Measurements from ENCODE around the gene POLR1D. TPM values are rescaled to one million over a fixed set of nuclear protein-coding genes. Genes with fewer than 3 reads are reported as not detected.

POLR1D gene
- total RNA-seq, 1 donor from 2014 or later: 120 TPM

DNA sequence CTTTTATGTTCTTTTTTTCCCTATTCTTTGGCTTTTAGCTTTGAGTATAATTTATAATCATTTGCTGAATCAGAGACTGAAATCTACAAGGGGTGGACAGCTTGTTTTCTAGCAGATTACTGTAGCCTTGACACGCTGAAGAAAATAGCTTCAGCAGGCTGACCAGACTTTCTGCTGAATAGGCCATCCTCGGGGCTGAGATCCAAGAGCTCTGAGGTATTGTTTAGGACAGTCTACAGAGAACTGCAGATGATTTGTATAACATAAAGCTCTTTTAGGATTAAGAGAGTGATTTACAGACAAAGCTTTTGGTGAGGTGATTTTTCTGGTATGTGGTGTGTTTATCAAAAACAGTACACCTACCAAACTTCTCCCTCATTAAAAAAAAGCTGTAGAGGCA lies 16.8 kb downstream of the POLR1D start:
- DNase-seq (ENCODE audit: low spot score): no peak

DNA sequence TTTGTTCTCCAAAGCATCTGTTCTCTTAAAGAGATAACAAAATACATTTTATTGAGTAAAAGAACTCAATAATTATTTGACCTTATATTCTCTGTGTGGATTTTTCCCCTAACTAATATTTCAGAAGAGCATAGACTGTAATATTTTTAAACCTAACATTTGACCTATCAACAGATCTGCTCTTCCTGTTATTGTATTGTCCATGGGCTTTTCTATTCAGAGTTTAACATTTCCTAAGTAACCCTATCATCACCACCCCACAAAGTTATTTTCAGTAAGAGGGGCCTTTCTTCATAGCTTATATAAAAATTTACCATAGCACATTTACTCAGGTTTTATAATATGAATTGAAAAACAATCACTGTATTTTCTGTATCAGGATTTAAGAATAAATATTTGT lies 17.5 kb downstream of the POLR1D start:
- no peak for DNase-seq (ENCODE audit: low spot score)

DNA sequence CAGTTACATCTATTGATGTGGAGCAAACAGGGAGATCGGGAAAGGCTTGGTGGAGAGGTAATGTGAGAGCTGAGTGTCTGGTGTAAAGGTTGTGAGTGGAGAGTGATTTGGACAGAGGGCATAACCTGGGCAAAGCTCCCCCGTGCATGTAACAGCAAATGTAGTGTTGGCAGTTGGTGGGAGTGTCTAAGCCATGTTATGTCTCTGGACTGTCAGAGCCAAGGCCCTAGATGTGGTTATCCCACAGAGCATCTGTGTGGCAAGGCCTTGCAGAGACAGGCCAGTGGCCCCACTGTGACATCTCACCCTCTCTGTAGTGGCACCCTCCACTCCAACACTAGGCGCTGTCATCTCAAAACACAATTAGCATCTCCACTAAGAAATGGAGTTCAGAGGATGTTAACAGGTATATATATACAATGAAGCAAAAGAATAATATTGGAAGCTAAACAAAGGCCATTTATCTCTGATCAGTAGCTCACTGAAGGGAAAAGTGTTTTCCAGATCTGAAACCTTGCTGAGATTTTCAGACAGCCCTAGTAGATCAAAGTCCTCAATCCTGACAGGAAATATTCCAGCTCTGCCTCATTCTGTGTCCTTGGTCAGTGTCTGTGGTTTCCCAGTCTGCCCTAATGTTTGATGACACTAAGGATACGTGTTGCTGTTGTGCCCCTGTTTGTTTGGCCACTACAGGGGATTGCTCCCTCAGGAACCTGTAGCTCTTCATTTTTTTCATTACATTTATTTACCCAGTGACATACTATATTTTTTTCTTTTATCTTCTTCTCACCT lies 20.2 kb downstream of the POLR1D start:
- no peak for DNase-seq (ENCODE audit: low spot score)

DNA sequence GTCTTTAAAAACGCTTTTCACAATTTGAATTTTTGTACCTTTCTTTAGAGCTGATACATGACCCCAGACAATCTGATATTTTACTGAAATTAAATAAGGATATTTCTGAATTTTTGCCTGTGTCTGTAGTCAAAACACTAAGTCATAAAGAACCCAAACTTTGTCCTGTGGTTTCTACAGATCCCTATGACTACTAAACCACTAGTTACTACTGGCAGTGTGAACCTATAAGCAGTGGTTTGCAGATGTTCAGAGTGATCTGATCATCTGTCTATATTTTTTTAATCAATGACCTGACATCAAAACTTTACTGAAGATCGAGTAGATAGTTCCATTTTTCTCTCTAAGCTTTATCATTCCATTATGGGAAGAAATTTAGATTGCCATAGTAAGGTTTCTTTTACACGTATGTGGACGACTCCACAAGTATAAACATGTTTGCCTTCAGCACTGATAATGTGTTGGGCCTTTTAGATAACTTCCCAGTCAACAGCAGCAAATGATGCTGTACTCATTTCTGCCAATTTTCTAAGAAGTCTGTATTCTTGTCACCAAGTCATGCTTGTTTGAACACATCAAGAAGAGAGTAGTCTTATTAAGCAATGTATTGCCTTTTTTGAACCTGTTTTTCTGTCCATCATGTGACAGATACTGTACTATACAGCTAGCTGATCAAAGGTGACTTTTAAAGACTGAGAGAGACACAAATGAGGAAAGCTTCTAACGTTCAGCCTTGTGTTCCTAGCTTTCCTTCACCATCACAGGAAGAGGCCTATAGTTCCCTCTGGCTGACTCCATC lies 21.8 kb downstream of the POLR1D start:
- no peak for DNase-seq (ENCODE audit: low spot score)

DNA sequence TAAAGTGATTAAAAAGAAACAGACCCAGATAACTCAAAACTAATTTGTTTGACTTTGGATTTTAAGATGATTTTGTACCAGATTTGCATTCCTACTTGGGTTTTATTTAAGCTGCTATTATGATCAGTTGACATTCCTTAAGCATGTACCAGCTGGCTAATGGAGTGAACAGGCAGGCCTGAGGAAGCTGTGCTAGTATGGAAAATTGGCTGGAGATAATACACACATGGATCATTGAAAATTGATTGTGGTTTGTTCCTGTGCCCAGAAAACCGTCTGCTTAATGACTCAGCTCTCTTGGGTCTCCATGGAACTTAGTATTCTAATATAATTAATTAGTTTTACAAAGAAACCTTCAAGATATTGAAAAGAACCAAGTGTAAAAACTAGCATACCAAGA lies 22.6 kb downstream of the POLR1D start:
- DNase-seq (ENCODE audit: low spot score): no peak

DNA sequence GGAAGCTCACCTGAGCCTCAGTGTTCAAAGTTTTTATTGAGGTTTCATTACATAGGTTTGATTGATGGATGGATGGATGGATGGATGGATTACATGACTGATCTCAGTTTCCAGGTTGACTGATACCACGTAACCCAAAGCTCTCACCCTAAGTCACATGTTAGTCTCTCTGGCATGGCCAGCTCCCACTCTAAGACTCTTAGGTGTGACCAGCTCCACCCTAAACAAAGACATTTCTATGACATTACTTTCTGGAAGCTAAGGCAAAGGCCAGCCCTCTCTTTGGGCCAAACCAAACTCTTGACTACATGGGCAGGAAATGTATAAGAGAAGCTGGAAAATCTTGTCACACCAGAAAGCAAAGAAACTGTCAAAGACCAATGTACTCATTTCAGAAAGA lies 28.6 kb downstream of the POLR1D start:
- no peak for DNase-seq (ENCODE audit: low spot score)

DNA sequence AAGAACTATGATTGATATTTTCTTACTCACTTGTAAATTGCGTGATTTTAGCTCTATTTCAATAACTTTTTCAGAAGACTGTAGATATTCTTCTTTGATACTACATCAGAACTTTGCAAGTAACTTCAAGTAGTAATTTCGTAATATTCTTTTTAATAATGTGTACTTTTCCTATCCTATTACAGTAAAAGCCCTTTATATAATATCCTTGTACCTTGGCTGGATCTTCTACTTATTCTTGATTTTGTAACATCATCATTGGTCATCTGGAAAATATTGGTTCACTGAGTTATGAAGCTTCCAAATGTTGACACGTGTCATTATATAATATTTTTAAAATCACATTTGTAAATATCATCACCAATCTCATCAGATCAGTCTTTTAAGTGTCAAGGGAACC lies 32.4 kb downstream of the POLR1D start:
- no peak for DNase-seq (ENCODE audit: low spot score)

DNA sequence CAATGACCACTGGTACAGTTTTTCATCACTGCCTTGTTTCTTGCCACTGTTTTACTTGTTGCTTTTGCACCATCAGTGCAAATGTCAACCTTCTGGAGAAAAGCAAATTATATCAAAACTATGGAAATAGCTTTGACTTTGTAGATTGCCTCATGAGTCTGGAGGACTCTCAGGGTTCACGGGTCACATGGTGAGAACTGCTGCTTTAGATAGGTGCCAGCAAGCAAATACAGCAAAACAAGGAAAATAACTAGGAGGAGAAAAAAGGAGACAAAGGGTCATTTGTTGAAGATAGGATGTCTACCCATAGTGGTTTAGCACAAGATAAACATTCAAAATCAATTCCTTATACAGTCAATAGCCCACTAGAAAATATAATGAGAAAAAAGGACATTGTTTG lies 33.1 kb downstream of the POLR1D start:
- DNase-seq (ENCODE audit: low spot score): no peak

DNA sequence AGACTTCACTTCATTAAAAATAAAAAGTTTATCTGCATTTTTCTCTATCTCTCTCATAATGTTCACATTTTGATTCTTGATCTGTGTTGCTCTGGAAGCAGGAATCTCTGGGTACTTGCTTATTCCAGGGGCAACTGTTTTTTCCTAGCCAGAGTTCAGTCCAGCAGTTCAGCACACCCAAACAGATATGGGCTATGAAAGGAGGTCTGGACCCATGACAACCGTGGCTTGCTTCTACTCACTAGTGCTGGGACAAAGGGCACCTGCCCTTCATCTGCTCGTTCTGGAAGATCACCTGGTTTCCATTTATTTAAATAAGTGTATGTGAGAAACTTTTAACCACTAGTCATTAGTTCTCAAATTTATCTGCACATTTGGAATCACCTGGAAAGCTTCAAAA lies 36.0 kb downstream of the POLR1D start:
- DNase-seq (ENCODE audit: low spot score): no peak

DNA sequence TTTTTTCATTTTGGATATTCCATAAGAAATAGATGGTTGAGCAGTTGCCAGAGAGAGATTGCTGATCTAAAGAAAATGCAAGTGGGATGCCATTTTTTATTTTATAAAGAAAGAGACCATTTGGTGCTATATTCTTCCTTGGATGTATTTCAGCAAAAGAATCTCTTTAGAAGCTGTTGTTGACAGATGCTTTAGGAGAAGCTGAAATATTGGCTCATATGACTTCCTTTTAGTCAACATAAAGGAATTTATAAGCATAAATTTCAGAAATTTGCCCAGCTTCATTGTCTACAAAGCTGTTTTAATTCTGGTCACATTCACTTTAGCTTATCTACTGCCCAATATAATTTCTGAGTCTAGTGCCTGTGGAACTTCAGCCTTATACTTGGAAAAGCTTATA lies 36.9 kb downstream of the POLR1D start:
- no peak for DNase-seq (ENCODE audit: low spot score)

DNA sequence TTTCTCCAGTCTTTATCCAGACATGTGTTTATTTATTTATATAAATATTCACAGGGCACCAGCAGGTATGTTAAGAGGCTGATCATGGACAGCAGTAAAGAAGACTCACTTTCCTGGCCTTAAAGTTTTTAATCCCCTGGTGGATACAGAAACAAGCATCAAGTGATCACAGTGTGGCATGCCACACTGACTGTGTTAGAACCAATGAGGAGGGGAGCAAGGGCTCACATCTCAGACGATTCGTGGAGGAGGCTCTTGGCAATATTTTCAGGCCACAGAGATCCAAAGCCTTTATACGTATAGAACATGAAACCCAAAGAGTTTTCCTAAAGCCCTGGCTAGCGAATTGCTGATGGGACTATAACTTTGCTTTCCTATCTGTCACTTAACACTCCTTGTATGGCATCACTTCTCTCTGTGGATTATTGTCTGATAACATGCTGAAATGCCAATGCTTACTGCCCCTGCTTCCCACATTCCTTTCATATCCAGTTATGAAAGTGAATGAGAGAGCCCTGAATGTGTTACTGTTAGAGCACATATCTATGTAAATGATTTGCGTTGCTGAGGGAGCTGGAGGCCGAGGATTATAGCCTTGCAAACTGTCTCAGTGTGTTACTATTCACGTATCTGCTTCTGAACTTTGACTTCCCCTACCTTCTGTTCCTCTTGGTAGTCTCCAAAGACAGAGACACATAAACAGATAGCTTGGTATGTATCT lies 37.6 kb downstream of the POLR1D start:
- no peak for DNase-seq (ENCODE audit: low spot score)

DNA sequence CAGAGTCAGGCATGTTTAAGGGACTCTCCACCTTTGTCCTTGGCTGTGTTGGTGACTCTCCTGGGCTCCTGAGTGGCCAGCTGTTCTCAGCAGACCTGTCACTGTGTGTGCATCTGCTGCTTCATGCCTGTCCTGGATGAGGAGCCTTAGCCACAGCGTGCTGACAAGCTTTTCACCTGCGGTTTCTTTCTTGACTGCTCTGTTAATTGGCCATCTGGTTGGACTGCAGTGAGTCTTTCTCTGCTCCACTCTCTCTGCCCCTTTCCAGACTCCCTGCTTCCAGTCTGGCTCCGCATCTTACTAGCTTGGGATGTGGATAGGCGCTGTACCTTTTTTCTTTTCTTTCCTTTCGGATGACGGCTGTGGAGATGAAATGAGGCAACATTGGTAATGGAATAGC lies 38.8 kb downstream of the POLR1D start:
- no peak for DNase-seq (ENCODE audit: low spot score)

DNA sequence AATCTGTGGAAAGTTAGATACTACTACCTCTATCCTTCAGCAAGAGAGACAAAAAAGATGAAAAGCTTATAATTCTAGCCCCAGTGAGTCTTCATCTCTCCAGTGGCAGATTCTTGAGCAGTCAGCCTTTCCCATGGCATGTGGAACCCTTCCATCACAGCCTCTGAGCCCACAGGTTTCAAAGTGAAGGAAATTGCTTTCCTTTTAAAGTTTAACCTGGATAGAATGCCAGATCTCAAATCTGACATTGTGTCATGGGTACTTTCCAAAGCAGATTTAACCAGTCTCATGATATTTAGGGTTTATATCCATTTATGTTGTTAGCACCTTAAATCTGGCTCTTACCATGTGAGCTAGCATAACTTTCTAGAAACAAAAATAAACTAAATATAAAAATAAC lies 39.3 kb downstream of the POLR1D start:
- DNase-seq (ENCODE audit: low spot score): no peak

DNA sequence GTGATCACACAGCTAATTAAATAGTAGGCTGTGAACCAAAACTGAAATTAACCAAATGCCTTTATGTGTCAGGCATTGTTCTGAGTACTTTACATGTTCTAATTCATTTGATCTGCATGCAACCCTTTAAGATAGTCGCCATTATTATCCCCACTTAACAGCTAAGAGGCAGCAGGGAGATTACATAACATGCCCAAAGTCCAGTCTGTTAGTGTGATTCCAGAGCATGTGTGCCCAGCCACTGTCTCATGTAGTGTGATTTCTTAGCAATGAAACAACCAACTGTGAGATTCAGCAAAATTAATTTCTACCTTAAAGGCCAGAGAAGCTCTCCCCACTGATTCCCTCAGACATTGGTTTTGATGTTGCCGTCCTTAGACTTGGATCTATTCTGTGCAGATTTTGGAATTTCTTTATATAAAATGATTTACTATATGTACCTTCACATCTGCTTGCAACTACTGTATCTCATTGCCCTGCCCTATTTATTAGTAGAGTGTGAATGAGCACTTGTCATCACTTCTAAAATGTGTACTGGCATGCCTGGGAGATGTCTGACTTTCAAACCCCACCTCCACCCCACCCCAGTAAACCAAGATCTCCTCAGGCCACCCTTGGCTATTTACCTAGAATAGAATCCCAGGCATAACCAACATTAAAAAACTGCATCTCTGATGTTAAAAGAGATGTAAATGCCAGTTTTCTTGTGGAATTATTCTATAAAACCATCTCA lies 41.2 kb downstream of the POLR1D start:
- DNase-seq (ENCODE audit: low spot score): no peak

DNA sequence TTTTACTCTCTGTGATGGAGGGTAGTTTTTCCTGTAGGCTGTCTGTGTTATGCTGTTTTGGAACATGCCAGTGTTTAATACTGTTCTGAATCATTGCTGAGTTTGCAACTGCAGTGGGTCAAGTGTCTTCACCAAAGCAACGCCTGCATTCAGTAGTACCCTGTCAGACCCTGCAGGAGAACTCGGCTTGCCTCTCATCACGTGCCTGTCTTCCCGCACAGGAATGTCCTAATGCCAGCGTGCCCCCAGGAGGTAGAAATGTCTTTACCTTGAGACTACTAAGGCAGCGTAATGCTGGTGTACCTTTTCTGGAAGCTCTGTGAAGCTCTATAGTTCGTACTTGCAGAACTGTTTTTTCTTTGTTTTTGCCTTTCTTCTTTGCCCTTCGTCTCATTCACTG lies 42.3 kb downstream of the POLR1D start:
- no peak for DNase-seq (ENCODE audit: low spot score)

DNA sequence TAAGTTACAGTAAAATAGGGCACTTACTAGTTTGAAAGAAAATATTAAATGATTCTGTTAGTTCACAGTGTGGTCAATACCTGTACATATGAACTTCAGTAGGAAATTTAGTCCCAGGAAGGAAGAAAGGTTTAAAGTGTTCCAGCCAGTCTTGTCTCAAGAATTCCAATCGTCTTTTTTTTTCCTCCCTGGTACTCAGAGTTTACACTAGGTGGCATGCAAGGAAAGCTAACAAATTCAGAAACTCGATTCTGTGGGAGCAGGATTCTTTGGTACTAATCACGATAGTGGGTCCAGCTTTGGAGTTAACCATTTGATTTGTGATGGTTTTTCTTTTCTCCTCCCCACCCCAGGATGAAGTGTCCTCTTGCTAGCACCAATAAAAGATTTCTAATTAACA lies 43.6 kb downstream of the POLR1D start:
- DNase-seq (ENCODE audit: low spot score): no peak

DNA sequence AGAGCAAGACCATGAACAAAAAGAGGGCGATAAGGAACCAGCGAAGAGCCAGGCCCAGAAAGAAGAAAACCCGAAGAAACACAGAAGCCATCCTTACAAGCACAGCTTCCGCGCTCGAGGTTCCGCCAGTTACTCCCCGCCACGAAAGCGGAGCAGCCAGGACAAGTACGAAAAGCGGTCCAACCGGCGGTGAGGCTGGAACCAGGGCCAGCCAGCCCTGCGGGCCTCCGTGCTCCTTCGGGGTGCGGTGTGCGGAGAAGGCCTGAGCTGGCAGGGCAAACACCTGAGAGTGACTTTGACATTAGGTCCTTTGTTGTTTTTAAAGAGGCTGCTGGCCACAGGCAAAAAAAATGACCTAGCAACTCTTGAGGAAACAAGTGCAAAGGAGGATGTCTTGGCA lies 44.1 kb downstream of the POLR1D start:
- DNase-seq (ENCODE audit: low spot score): no peak

DNA sequence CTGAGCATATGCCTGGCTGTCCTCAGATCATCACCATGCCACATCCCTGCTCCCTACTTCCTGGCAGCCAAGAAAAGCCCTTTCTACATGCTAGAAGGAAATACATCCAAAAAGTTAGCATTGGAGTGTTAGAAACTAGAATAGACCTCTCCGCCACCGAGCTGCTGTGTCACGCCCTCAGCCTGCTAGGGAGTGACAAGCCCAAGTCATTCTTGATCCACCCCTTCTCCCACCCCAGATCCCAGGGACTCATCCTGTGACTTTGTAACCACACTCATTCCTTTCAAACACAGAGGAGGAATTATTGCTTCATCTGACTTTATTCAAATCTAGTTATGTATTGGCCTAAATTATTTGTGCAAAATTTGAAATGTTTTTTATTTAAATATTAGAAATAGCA lies 45.3 kb downstream of the POLR1D start:
- DNase-seq (ENCODE audit: low spot score): no peak

DNA sequence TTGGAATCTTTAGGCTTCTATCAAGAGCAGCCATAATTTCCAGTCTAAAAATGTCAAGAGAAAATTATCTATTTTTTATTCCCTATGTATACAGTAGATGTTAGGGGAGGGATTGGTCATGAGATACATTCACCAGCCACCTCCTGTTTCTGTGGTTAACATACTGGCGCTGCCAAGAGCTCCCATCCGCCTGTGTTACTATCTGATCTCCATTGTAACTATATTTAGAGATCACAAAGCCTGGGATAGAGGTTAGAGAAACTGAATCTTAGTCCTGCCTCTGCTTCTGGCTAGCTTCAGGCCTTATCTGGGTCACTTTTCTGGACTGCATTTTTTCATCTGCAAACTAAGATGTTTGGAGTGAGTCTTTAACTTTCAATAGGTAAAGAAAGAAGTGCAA lies 46.3 kb downstream of the POLR1D start:
- DNase-seq (ENCODE audit: low spot score): no peak

DNA sequence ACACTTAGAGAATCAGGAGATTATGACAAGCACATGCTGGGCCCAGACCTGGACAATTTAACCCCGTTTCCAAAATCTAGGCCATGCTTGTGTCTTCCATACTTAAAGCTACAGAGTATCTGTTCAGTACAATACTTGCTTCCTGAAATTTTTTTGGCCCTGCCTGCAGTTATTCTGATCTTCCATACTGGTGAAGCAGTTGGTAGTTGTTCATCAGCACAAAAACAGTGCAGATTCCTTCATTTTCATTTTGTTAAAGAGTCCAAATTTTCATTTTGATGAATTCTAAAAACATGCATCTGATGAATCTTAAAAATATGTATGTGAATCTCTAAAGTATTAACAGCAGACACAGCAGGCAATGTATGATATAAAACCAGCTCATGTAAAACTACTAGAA lies 49.2 kb downstream of the POLR1D start:
- DNase-seq (ENCODE audit: low spot score): no peak

DNA sequence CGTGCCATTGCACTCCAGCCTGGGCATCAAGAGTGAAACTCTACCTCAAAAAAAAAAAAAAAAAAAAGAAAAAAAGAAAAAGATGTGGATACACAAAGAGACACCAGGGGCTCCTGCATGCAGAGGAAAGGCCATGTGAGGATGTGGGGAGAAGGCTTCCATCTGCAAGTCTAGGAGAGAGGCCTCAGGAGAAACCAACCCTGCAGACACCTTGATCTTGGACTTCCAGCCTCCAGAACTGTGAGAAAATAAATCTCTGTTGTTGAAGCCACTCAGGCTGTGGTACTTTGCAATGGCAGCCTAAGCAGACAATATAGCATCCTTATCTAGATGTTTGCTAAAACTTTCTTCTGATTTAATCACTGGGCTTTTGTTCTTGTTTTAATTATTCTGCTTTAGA lies 50.3 kb downstream of the POLR1D start:
- DNase-seq (ENCODE audit: low spot score): no peak
